ENCODE data around the gene PHLDB1.

GRCh38 chr11:118560806-118561205 is 46.6 kb upstream of the PHLDB1 start:
- TF ChIP-seq POLR2AphosphoS5 (IDR thresholded peaks at IDR 0.05) (no peak), CTCF (IDR thresholded peaks at IDR 0.05) (no peak), POLR2A (IDR thresholded peaks at IDR 0.05) (no peak)

Data from upper lobe of left lung (tissue), 4 donors.